SK-N-SH treated with all-trans-retinoic acid at 6 μM for 48 hours (cell line): ENCODE measurements around the gene CLEC2D.

Experiments used
- ARNTL ChIP-seq: fragments of 450-650 bp; formaldehyde crosslinking; IDR thresholded peaks from 2 replicates; pipeline ENCODE4 v1.5.0; 2020; ENCODE audit warnings: low read depth, mild to moderate bottlenecking, moderate library complexity, borderline replicate concordance
- CREB5 ChIP-seq: fragments of 250-450 bp; sonication (Bioruptor Pico); IDR thresholded peaks from 2 replicates; pipeline ENCODE4 v1.5.1; 2020; ENCODE audit warnings: low read depth, mild to moderate bottlenecking, moderate library complexity
- CSRNP3 ChIP-seq: fragments of 250-450 bp; sonication (Bioruptor Pico); IDR thresholded peaks from 2 replicates; pipeline ENCODE4 v1.5.1; 2021; ENCODE audit warnings: mild to moderate bottlenecking, moderate library complexity
- ESRRG ChIP-seq: fragments of 250-450 bp; sonication (Bioruptor Pico); IDR thresholded peaks from 2 replicates; pipeline ENCODE4 v1.6.1; 2021; ENCODE audit warnings: mild to moderate bottlenecking
- GLIS3 ChIP-seq: fragments of 250-450 bp; sonication (Bioruptor Pico); IDR thresholded peaks from 2 replicates; pipeline ENCODE4 v1.5.0; 2020; ENCODE audit warnings: mild to moderate bottlenecking, moderate library complexity
- PATZ1 ChIP-seq: fragments of 250-450 bp; sonication (Bioruptor Pico); IDR thresholded peaks from 2 replicates; pipeline ENCODE4 v1.8.0; 2020; ENCODE audit warnings: mild to moderate bottlenecking, moderate library complexity, borderline replicate concordance
- SNAI2 ChIP-seq: fragments of 250-450 bp; sonication (Bioruptor Pico); IDR thresholded peaks from 2 replicates; pipeline ENCODE4 v1.5.0; 2020; ENCODE audit warnings: mild to moderate bottlenecking, moderate library complexity
- TOX ChIP-seq: fragments of 250-450 bp; sonication (Bioruptor Pico); IDR thresholded peaks from 2 replicates; pipeline ENCODE4 v1.8.0; 2021; ENCODE audit warnings: mild to moderate bottlenecking, moderate library complexity, borderline replicate concordance
- TSHZ2 ChIP-seq: fragments of 250-450 bp; sonication (Bioruptor Pico); IDR thresholded peaks from 2 replicates; pipeline ENCODE4 v1.5.0; 2020; ENCODE audit warnings: mild to moderate bottlenecking, moderate library complexity
- ZFP3 ChIP-seq: fragments of 250-450 bp; sonication (Bioruptor Pico); IDR thresholded peaks from 2 replicates; pipeline ENCODE4 v1.5.0; 2020; ENCODE audit warnings: mild to moderate bottlenecking, moderate library complexity
- ZFP30 ChIP-seq: fragments of 450-650 bp; formaldehyde crosslinking; IDR thresholded peaks from 2 replicates; pipeline ENCODE4 v1.5.0; 2022; ENCODE audit warnings: mild to moderate bottlenecking, moderate library complexity
- ZNF70 ChIP-seq: fragments of 450-650 bp; formaldehyde crosslinking; IDR thresholded peaks from 2 replicates; pipeline ENCODE4 v1.5.0; 2020; ENCODE audit warnings: mild to moderate bottlenecking, moderate library complexity

- no peak for TF ChIP-seq TOX (CRISPR knock-in tag)
- no peak for TF ChIP-seq ARNTL (CRISPR knock-in tag)
- TF ChIP-seq PATZ1 (CRISPR knock-in tag), result no peak
- TF ChIP-seq GLIS3 (CRISPR knock-in tag), result no peak
- no peak for TF ChIP-seq ZFP3 (CRISPR knock-in tag)
- no peak for TF ChIP-seq ZNF70
- TF ChIP-seq CREB5 (CRISPR knock-in tag), result no peak
- TF ChIP-seq ZFP30 (CRISPR knock-in tag), result no peak
- TF ChIP-seq SNAI2 (CRISPR knock-in tag), result no peak
- TF ChIP-seq CSRNP3 (CRISPR knock-in tag), result no peak
- no peak for TF ChIP-seq TSHZ2
- TF ChIP-seq ESRRG, result no peak
Observed at GRCh38 chr12:9626291-9626690, 43.2 kb upstream of the CLEC2D start.
